Ascending aorta (tissue), 2 donors: ENCODE data around the gene ABTB2. TPM values are rescaled to one million over a fixed set of nuclear protein-coding genes. Genes with fewer than 3 reads are reported as not detected.

ENCODE experiments used
- DNase-seq, 2 donors: peaks; one replicate each; pipeline ENCODE4 v3.0.0-alpha.2; 2019; ENCODE audit warnings: low spot score in 2 of 2
- H3K27ac ChIP-seq, 2 donors: fragments of 200-600 bp; sonication (generic); one replicate each; pipeline ENCODE4 v1.5.1; 2016 to 2017; ENCODE audit warnings: mild to moderate bottlenecking in 1 of 2
- H3K27me3 ChIP-seq: fragments of 200-600 bp; sonication (generic); one replicate; pipeline ENCODE4 v1.5.1; 2017
- H3K36me3 ChIP-seq, 2 donors: fragments of 200-600 bp; sonication (generic); one replicate each; pipeline ENCODE4 v1.5.1; 2016
- H3K4me1 ChIP-seq, 2 donors: fragments of 200-600 bp; sonication (generic); one replicate each; pipeline ENCODE4 v1.5.1; 2016 to 2017; ENCODE audit warnings: mild to moderate bottlenecking in 1 of 2
- H3K4me3 ChIP-seq, 2 donors: fragments of 200-600 bp; sonication (generic); one replicate each; pipeline ENCODE4 v1.5.1; 2016 to 2017; ENCODE audit warnings: mild to moderate bottlenecking in 1 of 2
- H3K9me3 ChIP-seq, 2 donors: fragments of 200-600 bp; sonication (generic); one replicate each; pipeline ENCODE4 v1.5.1; 2016
- intact Hi-C: fragments of 100-400 bp; cut with DNase I; formaldehyde crosslinking; loops from one replicate; pipeline ENCODE4 v1.15.1; 2023
- total RNA-seq: library from RNA; depleted of rRNA; stranded (reverse); fragments of >200 nt; gene quantifications from one replicate; pipeline ENCODE4 v1.1.0, GENCODE V29; 2016
- TF ChIP-seq, protein P1 (sequence below), 3 experiments: fragments of 200-600 bp in 2 of 3; fragments of 450-650 bp in 1 of 3; sonication (generic) in 2 of 3; IDR thresholded peaks; one replicate each; pipeline ENCODE4 v1.5.1; 2016 to 2019; ENCODE audit warnings: antibody characterized with exemption in 3 of 3, mild to moderate bottlenecking in 1 of 3, moderate library complexity in 1 of 3

The ABTB2 gene
- total RNA-seq, 1 donor from 2014 or later = 7.9 TPM

- Histone ChIP-seq H3K9me3 (no peaks in the 10 kb centered on the region), H3K27ac (no peak overlapping the region), H3K4me3 (no peak overlapping the region), H3K27me3 (no peaks in the 10 kb centered on the region), H3K4me1 (peaks cover 4 to 34% of the 10 kb centered on the region in 2 donors), H3K36me3 (no peaks in the 10 kb centered on the region)
- no peak for DNase-seq
- TF ChIP-seq, protein P1, sequence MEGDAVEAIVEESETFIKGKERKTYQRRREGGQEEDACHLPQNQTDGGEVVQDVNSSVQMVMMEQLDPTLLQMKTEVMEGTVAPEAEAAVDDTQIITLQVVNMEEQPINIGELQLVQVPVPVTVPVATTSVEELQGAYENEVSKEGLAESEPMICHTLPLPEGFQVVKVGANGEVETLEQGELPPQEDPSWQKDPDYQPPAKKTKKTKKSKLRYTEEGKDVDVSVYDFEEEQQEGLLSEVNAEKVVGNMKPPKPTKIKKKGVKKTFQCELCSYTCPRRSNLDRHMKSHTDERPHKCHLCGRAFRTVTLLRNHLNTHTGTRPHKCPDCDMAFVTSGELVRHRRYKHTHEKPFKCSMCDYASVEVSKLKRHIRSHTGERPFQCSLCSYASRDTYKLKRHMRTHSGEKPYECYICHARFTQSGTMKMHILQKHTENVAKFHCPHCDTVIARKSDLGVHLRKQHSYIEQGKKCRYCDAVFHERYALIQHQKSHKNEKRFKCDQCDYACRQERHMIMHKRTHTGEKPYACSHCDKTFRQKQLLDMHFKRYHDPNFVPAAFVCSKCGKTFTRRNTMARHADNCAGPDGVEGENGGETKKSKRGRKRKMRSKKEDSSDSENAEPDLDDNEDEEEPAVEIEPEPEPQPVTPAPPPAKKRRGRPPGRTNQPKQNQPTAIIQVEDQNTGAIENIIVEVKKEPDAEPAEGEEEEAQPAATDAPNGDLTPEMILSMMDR (IDR thresholded peaks at IDR 0.05) = no peak
- intact Hi-C loops = no loop called here
Observed at GRCh38 chr11:34189191-34189590, 168.6 kb downstream of the ABTB2 start.

GRCh38 chr11:34188181-34188580, 169.6 kb downstream of the ABTB2 start:
- H3K4me1 ChIP-seq = peaks cover 4 to 24% of the 10 kb centered on the region in 2 donors
- H3K27ac ChIP-seq = no peak overlapping the region
- no peaks in the 10 kb centered on the region for H3K27me3 ChIP-seq
- no peak for DNase-seq
- intact Hi-C loops = no loop called here
- TF ChIP-seq, protein P1 (IDR thresholded peaks at IDR 0.05) = no peak
- no peak overlapping the region for H3K4me3 ChIP-seq
- H3K9me3 ChIP-seq = no peaks in the 10 kb centered on the region
- H3K36me3 ChIP-seq = no peaks in the 10 kb centered on the region

GRCh38 chr11:34185926-34186841, 171.6 kb downstream of the ABTB2 start:
- no peak for DNase-seq
- no peak overlapping the region for H3K27ac ChIP-seq
- TF ChIP-seq, protein P1 (IDR thresholded peaks at IDR 0.05) = no peak
- no peak overlapping the region for H3K4me3 ChIP-seq
- H3K27me3 ChIP-seq = no peaks in the 10 kb centered on the region
- intact Hi-C loops = no loop called here
- peaks cover 4 to 17% of the 10 kb centered on the region in 2 donors for H3K4me1 ChIP-seq
- no peaks in the 10 kb centered on the region for H3K36me3 ChIP-seq
- H3K9me3 ChIP-seq = no peaks in the 10 kb centered on the region

DNA sequence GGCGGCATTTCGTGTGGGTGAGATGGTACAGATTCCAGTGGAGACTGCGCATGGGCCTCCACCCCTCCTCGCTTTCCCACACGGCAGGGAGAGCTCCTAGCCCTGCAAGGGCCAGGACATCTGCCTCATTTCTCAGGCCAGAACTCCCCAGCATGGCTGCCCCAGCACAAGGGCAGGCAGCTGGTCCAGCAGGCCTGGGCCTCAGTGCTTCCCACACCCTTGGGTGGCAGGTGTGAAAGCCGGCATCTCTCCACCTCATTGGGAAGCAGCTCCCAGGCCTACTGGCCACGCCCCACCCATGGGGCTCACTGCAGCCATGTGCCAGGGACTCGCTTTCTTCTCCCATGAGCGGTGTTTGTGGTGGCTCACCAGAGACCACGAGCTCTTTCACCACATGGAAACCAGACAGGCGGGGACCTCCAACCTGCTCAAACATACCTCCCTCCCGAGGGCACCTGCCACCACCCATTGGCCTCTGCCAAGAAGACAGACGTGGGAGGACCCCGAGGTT, 173.2 kb downstream of the ABTB2 start:
- H3K9me3 ChIP-seq = no peaks in the 10 kb centered on the region
- H3K27me3 ChIP-seq = no peaks in the 10 kb centered on the region
- intact Hi-C loops = no loop called here
- no peak overlapping the region for H3K4me3 ChIP-seq
- DNase-seq = no peak
- H3K27ac ChIP-seq = no peak overlapping the region
- H3K36me3 ChIP-seq = no peaks in the 10 kb centered on the region
- peaks cover 4 to 17% of the 10 kb centered on the region in 2 donors for H3K4me1 ChIP-seq
- TF ChIP-seq, protein P1 (IDR thresholded peaks at IDR 0.05) = no peak

- TF ChIP-seq, protein P1 (IDR thresholded peaks at IDR 0.05) = no peak
- DNase-seq = no peak
- no peak overlapping the region for H3K27ac ChIP-seq
- intact Hi-C loops = no loop called here
- no peaks in the 10 kb centered on the region for H3K9me3 ChIP-seq
- no peaks in the 10 kb centered on the region for H3K36me3 ChIP-seq
- peaks cover 4 to 17% of the 10 kb centered on the region in 2 donors for H3K4me1 ChIP-seq
- H3K27me3 ChIP-seq = no peaks in the 10 kb centered on the region
- no peak overlapping the region for H3K4me3 ChIP-seq
Observed at GRCh38 chr11:34183848-34184391, 173.9 kb downstream of the ABTB2 start.
